ENCODE measurements around the gene TRHDE. TPM values are rescaled to one million over a fixed set of nuclear protein-coding genes. Genes with fewer than 3 reads are reported as not detected.
"Not testable (repeated sequence)": the region's sequence is repeated elsewhere in the genome, so short reads cannot be mapped to it uniquely, and the experiment has no call there.

The TRHDE gene
- total RNA-seq, 1 experiment from 2014 or later = not detected

- H3K27ac Mint-ChIP-seq (ENCODE audit: unreplicated experiment) = no peak overlapping the region
- CTCF ChIA-PET = interaction anchor here (0.6 kb wide), 1 partner anchor 12 kb away, joined by 3 read pairs; no protein-coding TSS in a partner anchor
Measured at GRCh38 chr12:72699362-72699761, 427.2 kb downstream of the TRHDE start.

GRCh38 chr12:72712025-72712424 is 439.9 kb downstream of the TRHDE start:
- H3K27ac Mint-ChIP-seq (ENCODE audit: unreplicated experiment); H3K4me3 ChIP-seq (ENCODE audit: low read depth, low read length); POLR2A ChIA-PET; H3K9me3 ChIP-seq; CTCF ChIA-PET; H3K36me3 ChIP-seq (ENCODE audit: control insufficient read depth, insufficient read depth, low read length); H3K4me1 Mint-ChIP-seq (ENCODE audit: low read depth, unreplicated experiment); H3K36me3 Mint-ChIP-seq (ENCODE audit: insufficient read depth, unreplicated experiment); H3K9me3 Mint-ChIP-seq (ENCODE audit: unreplicated experiment); H3K27me3 ChIP-seq (replicated peaks; ENCODE audit: control insufficient read depth, insufficient read depth, low read length); BruUV-seq (replicated peaks); H3K4me1 ChIP-seq; DNase-seq; H3K4me3 Mint-ChIP-seq (ENCODE audit: unreplicated experiment); intact Hi-C loops (cut with micrococcal nuclease; ENCODE audit: unreplicated experiment): not testable (repeated sequence)
- H3K27me3 Mint-ChIP-seq (ENCODE audit: insufficient read depth, unreplicated experiment) = peaks cover 12% of the 10 kb centered on the region

More at GRCh38 chr12:72699362-72699761, 427.2 kb downstream of the TRHDE start:
- no peak overlapping the region for H3K4me3 Mint-ChIP-seq (ENCODE audit: unreplicated experiment)
- Histone ChIP-seq H3K9me3 (no peaks in the 10 kb centered on the region), H3K4me3 (ENCODE audit: low read depth, low read length) (no peak overlapping the region), H3K36me3 (ENCODE audit: control insufficient read depth, insufficient read depth, low read length) (no peaks in the 10 kb centered on the region), H3K27me3 (replicated peaks; ENCODE audit: control insufficient read depth, insufficient read depth, low read length) (no peaks in the 10 kb centered on the region), H3K4me1 (no peaks in the 10 kb centered on the region)
- no peaks in the 10 kb centered on the region for H3K36me3 Mint-ChIP-seq (ENCODE audit: insufficient read depth, unreplicated experiment)
- TF ChIP-seq CTCF (IDR thresholded peaks at IDR 0.05; ENCODE audit: insufficient read depth in 1 of 2, low read depth in 1 of 2, low read length in 1 of 2, severe bottlenecking in 1 of 2, unreplicated experiment in 1 of 2) = no peak
- peaks cover 7% of the 10 kb centered on the region for H3K27me3 Mint-ChIP-seq (ENCODE audit: insufficient read depth, unreplicated experiment)
- intact Hi-C loops (cut with micrococcal nuclease; ENCODE audit: unreplicated experiment) = no loop called here
- H3K4me1 Mint-ChIP-seq (ENCODE audit: low read depth, unreplicated experiment) = no peaks in the 10 kb centered on the region
- POLR2A ChIA-PET = no interaction called here
- no TSS peak for BruUV-seq (replicated peaks)
- H3K9me3 Mint-ChIP-seq (ENCODE audit: unreplicated experiment) = peaks cover 9% of the 10 kb centered on the region
- DNase-seq = no peak

GRCh38 chr12:72716221-72716620 is 444.1 kb downstream of the TRHDE start:
- no peak for DNase-seq
- Histone ChIP-seq H3K4me3 (ENCODE audit: low read depth, low read length) (no peak overlapping the region), H3K27me3 (replicated peaks; ENCODE audit: control insufficient read depth, insufficient read depth, low read length) (no peaks in the 10 kb centered on the region), H3K9me3 (no peaks in the 10 kb centered on the region), H3K36me3 (ENCODE audit: control insufficient read depth, insufficient read depth, low read length) (no peaks in the 10 kb centered on the region), H3K4me1 (no peaks in the 10 kb centered on the region)
- Mint-ChIP-seq H3K36me3 (ENCODE audit: insufficient read depth, unreplicated experiment) (no peaks in the 10 kb centered on the region), H3K4me3 (ENCODE audit: unreplicated experiment) (no peak overlapping the region), H3K27ac (ENCODE audit: unreplicated experiment) (no peak overlapping the region), H3K4me1 (ENCODE audit: low read depth, unreplicated experiment) (no peaks in the 10 kb centered on the region), H3K9me3 (ENCODE audit: unreplicated experiment) (no peaks in the 10 kb centered on the region), H3K27me3 (ENCODE audit: insufficient read depth, unreplicated experiment) (peaks cover 12% of the 10 kb centered on the region)
- intact Hi-C loops (cut with micrococcal nuclease; ENCODE audit: unreplicated experiment) = no loop called here
- ChIA-PET CTCF (no interaction called here), POLR2A (no interaction called here)
- BruUV-seq (replicated peaks) = no TSS peak
- TF ChIP-seq CTCF (IDR thresholded peaks at IDR 0.05; ENCODE audit: insufficient read depth in 1 of 2, low read depth in 1 of 2, low read length in 1 of 2, severe bottlenecking in 1 of 2, unreplicated experiment in 1 of 2) = no peak

GRCh38 chr12:72717036-72717435 is 444.9 kb downstream of the TRHDE start:
- no peak for DNase-seq
- Mint-ChIP-seq H3K36me3 (ENCODE audit: insufficient read depth, unreplicated experiment) (no peaks in the 10 kb centered on the region), H3K27ac (ENCODE audit: unreplicated experiment) (no peak overlapping the region), H3K4me3 (ENCODE audit: unreplicated experiment) (no peak overlapping the region), H3K9me3 (ENCODE audit: unreplicated experiment) (no peaks in the 10 kb centered on the region), H3K4me1 (ENCODE audit: low read depth, unreplicated experiment) (no peaks in the 10 kb centered on the region), H3K27me3 (ENCODE audit: insufficient read depth, unreplicated experiment) (peaks cover 12% of the 10 kb centered on the region)
- ChIA-PET POLR2A (no interaction called here), CTCF (no interaction called here)
- Histone ChIP-seq H3K27me3 (replicated peaks; ENCODE audit: control insufficient read depth, insufficient read depth, low read length) (no peaks in the 10 kb centered on the region), H3K4me1 (no peaks in the 10 kb centered on the region), H3K9me3 (no peaks in the 10 kb centered on the region), H3K36me3 (ENCODE audit: control insufficient read depth, insufficient read depth, low read length) (no peaks in the 10 kb centered on the region), H3K4me3 (ENCODE audit: low read depth, low read length) (no peak overlapping the region)
- intact Hi-C loops (cut with micrococcal nuclease; ENCODE audit: unreplicated experiment) = no loop called here
- BruUV-seq (replicated peaks) = no TSS peak
- TF ChIP-seq CTCF (IDR thresholded peaks at IDR 0.05; ENCODE audit: insufficient read depth in 1 of 2, low read depth in 1 of 2, low read length in 1 of 2, severe bottlenecking in 1 of 2, unreplicated experiment in 1 of 2) = no peak

Data from Caco-2 (cell line).